ENCODE measurements around the gene EFCAB6.

EFCAB6 gene, protein sequence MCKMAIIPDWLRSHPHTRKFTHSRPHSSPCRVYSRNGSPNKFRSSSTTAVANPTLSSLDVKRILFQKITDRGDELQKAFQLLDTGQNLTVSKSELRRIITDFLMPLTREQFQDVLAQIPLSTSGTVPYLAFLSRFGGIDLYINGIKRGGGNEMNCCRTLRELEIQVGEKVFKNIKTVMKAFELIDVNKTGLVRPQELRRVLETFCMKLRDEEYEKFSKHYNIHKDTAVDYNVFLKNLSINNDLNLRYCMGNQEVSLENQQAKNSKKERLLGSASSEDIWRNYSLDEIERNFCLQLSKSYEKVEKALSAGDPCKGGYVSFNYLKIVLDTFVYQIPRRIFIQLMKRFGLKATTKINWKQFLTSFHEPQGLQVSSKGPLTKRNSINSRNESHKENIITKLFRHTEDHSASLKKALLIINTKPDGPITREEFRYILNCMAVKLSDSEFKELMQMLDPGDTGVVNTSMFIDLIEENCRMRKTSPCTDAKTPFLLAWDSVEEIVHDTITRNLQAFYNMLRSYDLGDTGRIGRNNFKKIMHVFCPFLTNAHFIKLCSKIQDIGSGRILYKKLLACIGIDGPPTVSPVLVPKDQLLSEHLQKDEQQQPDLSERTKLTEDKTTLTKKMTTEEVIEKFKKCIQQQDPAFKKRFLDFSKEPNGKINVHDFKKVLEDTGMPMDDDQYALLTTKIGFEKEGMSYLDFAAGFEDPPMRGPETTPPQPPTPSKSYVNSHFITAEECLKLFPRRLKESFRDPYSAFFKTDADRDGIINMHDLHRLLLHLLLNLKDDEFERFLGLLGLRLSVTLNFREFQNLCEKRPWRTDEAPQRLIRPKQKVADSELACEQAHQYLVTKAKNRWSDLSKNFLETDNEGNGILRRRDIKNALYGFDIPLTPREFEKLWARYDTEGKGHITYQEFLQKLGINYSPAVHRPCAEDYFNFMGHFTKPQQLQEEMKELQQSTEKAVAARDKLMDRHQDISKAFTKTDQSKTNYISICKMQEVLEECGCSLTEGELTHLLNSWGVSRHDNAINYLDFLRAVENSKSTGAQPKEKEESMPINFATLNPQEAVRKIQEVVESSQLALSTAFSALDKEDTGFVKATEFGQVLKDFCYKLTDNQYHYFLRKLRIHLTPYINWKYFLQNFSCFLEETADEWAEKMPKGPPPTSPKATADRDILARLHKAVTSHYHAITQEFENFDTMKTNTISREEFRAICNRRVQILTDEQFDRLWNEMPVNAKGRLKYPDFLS (N-terminal part only)

DNA sequence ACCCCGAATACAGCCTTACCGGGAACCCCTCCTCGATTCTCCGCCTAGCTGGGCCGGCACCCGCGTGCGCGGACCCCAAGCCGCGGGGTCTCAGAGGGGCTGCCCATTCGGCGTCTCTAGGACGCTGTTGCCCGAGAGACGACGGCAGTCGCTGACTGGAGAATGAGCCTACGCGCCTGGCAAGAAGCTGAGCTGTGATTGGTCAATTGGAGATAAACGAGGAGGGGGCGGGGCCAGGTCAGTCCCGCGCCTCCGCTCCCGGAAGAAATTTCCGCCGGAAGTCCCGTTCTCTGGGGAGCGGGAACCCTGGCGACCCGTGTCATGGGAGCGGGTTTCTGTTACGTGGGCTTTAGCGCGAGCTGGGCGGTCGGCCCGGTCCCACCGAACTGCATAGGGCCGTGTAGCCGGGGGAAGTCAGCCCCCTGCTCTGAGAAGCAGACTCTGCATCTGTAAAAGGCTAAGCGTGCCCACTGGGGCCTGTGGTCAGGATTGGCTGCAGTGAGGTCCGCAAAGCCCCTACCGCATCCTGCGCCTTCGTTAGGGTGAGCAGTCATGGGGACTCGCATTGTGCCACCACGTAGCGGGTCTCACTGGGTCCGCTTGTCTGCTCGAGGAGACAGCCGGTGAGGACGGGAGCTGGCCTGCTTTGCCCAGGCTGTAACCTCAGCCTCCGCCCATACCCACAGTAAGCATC lies at the start of gene EFCAB6:
Gene EFCAB6 (minus strand): TSS at position 157 of the 694 bp plus-strand sequence. CDS start 29,987 bp downstream, outside the sequence.
- DNase-seq: peak; percentile 72

DNA sequence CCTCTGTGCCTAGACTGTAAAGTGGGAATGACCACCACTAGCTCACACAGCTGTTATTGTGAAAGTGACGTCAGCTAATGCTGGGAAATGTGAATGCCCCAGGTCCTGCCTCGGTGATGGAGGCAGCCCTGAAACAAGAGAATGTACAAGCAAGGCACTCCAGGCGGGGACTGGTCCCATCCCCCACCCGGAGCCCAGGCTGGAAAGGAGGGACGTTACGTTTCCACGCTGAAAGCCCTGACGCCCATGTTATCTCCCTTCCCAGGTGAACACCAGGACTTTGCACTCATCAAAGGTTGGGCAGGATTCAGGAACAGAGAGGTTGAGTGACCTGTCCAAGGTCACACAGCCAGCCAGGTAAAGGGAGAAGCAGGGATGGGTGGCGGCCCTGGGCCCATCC lies 49.4 kb upstream of the EFCAB6 start:
- DNase-seq: no peak

DNA sequence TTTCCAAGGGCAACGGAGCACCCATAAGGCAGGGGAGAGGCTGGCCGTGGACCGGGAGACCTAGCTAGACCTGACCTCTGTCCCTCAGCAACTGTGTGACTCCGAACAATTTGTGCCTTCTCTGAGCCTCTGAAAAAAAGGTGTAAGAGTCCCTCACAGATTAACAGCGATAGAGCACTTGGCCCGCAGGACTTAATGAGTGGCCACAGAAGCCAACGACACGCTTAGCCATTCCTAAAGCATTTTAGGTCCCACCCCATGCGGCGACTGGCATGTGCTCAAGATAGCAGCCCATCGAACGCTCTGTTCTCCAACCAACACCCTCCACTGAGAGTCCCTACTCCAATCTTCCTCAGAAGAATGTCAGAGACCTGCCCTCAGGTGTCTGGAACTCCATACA lies 48.7 kb upstream of the EFCAB6 start:
- DNase-seq: no peak

DNA sequence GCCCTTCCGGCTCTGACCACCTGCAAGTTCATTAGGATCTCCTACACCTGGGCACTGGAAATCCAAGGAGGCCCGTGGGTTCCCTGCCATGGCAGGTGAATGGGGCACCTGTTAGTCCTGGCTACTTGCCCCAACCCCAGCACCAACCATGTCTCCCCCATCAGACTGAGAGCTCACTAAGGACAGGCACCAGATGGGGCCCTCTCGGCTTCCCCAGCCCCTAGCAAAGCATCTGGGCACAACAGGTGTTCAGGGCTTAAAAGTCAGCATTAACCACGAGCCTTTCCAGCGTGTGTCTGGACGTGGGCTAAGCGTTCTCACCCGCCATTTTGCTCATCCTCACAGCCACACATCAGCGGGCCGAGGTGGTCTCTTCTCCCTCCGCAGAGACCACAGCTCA lies 48.0 kb upstream of the EFCAB6 start:
- no peak for DNase-seq

DNA sequence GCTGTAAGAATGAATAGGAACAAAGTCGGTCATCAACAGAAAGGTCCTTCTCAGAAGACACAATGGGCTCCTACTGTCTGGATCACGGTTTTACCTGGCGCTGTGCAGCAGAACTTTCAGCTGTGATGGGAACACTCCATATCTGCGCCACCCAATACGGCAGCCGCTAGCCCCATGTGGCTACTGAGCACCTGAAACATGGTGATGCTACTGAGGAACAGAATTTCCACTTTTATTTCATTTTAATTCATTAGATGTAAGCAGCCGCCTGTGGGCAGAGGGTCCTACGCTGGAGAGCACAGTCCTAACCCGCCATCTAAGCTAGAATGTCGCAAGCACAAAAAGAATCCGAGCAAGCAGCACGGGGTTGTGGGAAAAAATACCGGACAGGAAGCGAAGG lies 47.5 kb upstream of the EFCAB6 start:
- DNase-seq: no peak

DNA sequence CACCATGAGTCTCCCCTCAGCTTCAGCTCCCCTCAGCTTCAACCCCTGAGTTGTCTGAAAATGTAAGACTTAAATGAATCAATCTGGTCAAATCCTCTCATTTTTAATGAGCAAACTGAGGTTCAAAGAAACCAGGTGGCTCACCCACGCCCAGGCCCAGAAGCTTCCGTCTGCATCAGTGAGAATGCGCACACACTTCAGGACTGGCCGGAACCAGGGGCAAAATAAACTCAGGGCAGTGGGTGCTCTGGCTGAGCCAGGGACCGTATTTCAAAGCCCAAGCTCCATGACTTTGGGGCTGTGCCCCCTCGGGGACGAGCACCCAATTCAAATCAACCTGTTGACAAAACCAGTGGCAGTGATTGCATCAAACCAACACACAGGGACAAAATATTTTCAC lies 47.1 kb upstream of the EFCAB6 start:
- no peak for DNase-seq

DNA sequence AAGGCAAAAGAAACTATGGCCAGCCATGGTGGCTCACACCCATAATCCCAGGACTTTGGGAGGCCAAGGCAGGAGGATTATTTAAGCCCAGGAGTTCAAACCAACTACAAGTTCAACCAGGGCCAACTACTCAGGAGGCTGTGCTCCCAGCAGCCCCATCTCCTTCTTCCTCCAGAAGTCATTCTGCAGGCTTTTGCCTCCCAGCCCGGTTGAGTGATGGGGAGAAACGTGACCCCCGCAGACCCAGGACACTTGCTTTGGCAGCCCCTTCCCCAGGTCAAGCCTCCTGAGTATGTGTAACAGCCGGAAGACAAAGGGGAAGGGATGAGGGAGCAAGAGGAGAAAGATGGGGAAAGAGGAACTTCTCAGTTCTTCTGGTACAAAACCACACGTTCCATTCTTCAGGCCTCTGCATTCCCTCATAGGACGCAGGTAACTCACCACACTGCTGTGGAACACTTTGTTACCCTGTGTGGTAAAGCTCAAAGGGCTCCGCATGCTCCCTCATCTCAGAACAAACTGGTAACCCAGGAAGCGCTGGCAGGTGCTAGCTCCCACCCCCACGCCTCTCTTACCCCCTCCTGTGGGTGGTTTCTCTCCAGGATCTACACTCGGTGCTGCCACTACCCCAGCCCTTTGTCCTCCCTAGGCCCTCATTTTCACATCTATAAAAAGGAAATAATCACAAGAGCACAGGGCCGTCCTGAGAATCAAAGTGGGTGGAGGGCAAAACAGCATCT lies 46.2 kb upstream of the EFCAB6 start:
- no peak for DNase-seq

DNA sequence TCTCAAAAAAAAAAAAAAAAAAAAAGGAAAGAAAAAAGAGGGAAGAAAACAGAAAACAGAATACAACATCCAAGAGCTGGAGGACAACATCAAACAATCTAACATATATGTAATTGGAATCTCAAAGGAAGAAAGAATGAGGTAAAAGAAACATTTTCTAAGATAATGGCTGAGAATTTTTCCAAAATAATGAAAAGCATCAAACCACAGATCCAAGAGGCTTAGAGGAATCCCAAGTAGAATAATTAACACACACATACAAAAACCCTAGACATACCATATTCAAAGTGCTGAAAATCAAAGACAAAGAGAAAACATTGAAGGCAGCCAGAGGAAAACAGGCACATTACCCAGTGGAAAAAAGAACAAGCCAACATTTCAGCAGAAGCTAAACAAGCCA lies 45.3 kb upstream of the EFCAB6 start:
- DNase-seq: no peak

DNA sequence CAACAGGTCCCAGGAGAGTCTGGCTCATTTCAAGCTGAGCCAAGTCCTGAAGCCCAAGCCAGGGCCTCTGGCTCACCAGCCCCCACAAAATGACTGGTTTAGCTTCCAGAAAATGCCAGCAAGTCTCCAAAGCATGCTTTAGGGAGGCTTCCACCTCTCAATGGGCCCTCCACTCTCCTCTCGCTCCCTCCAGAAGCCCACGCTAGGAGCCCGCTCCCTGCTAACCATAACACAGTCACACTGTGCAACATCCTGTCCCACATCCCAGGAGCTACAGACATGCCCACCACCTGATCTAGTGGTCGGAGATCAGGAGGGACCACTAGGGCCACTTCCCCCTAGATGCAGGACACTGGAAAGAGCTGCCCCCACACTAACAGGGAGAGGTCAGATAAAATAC lies 43.3 kb upstream of the EFCAB6 start:
- DNase-seq: no peak

DNA sequence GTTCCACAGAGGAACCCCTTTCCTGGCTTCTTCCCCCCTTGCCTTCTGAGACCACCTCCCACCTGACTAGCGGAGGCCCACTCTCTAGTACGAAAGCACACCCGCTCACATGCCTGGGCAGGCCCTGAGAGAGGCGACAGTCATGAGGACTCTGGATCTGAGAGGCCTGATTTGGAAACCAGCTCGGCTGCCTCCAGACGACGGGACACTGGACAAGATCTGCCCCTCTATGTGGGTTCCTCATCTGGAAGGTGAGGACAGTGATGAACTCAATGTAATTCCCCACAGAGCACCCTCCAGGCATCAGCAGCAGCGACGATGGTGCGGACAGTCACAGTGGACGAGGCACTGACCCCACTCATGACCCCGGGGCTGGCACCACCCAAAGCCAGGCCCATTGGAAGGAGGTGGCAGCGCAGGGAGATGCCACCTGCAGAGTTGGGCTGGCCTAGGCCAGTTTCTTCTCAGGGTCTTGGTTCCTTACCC lies 42.7 kb upstream of the EFCAB6 start:
- DNase-seq: no peak

DNA sequence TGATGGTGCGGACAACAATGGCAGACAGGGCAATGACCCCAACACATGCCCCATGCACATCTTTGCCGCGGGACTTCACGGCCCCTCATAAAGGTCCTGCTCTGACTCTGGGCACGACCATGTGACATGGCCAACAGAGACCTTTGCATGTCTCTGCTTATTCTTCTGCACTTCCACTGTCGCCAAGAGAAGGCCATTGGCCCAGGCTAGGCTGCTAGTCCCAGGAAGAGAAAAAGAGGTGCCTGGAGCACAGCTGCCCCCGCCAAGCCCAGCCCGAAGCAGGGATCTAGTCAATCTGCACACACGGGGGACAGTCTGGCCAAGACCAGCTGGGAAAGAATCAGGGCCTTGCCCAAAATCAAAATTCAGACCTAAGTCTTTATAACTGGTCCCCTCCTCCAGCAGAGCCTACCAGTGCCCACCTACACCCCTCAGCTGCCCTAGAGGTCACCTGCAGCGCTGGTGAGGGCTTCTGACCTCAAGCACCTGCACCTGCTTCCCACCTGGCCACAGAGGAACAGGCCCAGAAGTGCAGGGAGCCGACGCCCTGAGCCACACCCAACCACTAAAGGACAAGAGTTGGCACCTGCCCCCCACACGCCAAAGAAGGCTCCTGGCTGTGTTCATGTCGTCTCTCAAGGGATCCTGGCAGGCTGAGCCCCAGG lies 42.1 kb upstream of the EFCAB6 start:
- no peak for DNase-seq

DNA sequence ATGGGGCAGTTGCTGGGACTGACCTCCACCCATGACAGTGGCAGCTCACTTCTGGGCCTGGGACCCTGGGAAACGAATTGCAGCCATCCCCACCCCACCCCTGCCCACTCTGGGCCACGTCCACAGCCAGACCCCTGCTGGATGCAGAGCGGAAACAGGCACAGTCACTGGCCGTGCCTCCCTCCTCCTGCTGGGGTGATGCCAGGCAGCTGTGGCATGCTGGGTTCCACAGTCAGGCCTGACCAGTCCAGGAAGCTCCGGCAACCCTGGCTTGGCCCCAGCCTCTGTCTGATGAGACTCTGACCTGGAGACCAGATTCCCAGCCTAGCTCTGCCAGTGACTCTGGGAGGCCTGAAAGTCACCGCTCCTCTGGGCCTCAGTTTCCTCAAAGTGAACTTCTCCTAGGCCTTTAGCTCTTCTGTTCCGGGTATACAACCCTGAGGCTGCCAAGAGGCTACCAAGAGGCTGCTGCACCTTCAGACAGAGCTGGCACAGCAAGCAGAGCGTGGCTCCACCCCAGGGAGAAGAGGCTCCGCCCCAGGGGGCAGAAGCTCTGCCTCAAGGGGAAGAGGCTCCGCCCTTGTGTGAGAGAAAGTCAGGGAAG lies 41.3 kb upstream of the EFCAB6 start:
- no peak for DNase-seq

DNA sequence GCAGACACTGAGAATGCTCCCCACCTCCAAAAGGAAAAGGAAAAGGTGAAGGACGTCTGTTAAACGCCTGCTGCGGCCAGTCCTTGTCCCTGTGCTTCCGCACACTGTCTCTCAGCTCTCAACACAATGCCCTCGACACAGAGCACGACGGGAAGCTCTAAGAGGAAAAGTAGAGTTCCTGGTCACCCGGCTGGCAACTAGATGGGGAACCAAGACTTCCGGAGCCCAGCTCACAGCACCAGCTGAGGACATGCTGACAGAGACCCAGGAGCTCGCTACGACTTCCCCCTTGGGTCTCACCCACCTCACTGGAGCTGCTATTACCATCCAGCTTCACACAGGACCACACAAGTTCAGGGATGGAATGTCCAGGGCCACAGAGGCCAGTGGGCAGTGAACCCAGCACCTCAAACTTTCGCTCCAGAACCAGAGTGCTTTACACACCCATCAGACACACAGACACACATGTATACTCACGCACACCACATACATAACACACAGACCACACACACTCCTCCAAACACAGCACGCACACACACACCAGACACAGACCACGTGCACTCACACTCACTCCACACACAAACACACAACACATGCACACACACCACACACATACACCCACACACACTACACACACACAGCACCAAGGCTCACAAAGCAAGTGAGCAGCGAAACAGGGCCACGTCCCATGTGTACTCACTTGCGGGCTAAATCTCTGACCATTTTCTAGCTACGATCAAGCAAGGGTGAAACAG lies 40.6 kb upstream of the EFCAB6 start:
- no peak for DNase-seq

DNA sequence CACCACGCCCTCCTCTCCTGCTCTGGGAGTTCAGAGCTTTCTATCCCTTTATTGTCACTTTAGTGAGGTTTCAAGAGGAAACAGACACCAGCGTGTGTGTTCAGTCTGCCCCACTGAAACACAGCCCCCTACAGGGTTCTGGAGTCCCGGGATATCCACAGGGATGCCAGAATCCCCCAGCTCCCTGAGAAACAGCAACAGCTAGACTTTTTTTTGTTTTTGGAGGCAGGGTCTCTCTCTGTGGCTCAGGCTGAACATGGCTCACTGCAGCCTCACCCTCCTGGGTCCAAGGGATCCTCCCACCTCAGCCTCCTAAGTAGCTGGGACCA lies 39.8 kb upstream of the EFCAB6 start:
- DNase-seq: no peak

DNA sequence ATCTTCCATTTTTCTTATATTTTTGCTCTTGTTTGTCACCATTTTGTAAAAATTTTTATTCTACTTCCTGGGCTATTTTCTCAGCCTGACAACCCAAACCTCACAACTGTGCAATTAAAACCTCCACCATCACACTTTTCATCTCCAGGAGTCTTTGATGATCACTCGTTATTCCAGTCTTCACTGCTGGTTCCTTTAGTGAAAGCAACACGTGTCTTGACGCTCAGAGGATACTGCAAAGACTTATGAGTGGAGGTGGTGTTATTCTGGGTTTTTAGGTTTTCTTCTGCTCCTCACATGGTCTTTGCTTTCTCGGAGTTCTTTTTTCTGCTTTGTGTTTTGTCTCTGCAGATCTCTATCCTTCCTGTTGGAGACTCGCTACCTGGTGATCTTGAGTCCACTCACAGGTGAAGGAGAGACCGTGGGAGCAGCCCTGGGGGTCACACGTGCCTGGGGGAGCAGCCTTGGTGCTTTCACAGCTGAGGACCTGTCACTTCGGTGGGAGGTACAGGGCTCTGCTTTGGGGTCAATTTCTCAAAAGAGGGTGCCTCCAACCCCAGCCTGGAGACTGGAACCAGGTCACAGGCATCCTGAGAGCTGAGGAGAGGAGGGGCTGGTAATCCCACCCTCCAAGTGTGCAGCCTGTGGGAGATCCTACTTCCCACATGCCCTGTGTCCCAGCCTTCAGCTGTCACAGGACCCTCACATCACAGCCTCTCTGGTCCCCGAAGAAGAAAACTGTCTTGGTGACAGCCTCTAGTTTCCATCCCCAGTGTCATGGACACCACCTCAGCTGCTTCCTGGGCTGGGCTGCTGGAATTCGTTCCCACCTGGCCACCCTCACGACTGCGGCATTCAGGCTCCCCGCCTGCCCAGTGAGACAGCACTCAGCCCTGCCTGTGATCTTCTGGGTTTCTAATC lies 39.2 kb upstream of the EFCAB6 start:
- DNase-seq: no peak

DNA sequence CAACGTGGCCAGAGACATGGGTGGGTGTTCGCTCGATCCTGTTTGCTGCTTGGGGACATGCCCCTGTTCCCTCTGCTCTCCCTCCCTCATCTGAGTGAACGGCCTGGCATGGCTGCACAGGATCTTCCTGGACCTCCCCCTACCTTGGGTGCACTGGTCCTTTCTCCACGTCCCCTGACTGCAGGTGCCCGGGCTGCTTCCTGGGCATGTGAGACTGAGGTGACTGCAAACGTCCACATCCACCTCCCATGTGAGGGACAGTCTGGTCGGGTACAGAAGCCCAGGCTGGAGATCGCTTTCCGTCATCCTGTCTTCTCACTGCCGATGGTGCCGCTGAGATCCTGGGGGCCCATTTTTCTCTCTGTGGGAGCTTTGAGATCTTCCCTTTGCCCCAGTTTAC lies 38.4 kb upstream of the EFCAB6 start:
- DNase-seq: no peak

DNA sequence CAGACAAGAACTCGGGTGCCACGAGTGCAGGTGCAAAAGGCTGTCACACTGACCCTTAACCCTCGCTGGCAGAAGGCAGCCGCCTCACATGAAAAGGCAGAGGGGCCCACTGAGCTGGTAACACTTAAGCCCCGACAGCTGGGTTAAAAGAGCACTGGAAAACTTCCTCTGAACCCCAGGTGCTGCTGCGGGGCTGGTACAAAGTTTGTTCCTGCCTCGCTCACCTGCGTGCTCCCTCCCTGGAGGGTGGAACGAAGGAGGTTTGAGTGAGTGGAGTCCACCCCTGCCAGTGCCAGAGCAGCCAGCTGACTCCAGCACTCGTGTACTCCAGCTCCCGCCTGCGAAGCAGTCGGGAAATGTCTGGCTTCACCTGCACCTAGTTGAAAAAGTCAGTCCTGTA lies 37.6 kb upstream of the EFCAB6 start:
- DNase-seq: no peak

DNA sequence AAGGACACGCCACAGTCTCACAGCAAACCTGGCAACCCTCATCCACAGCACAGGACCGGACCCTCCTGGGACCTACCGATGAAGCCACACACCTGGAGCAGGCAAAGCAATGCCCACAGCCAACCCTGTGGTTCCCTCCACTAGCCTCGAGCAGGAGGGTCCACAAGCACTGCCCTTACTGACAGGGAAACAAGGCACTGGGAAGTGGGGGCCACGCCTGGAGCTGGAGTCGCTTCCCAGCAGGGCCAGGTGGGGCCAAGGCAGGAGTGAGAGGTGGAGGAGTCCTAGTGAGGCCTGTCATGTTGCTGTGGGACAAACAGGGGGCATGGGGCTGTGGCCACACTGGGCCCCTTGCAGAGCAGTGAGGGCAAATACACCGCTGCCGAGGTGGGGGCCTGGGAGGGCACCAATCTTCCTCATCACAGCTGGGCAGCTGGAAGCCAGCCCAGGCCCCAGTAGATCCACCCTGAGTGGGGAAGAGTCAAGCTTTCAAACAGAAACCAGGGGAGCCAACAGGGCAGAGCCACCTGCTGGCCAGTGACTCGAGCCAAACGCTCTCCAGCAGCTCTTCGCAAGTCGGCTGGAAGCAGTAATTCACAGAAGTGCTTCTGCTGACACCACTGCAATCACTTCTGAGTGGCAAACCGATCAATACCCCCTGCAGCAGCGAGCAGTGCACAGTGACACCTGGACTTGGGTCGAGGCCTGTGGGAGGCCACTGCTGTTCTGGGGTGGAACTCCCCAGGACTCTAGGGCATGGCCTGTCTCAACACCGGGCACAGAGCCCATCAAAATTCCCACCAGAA lies 36.5 kb upstream of the EFCAB6 start:
- DNase-seq: no peak
